Mononuclear cell (primary cell): ENCODE measurements around the gene BRAP. TPM values are rescaled to one million over a fixed set of nuclear protein-coding genes. Genes with fewer than 3 reads are reported as not detected.
"Not testable (repeated sequence)": the region's sequence is repeated elsewhere in the genome, so short reads cannot be mapped to it uniquely, and the experiment has no call there.

ENCODE experiments used
- H3K27me3 ChIP-seq: 2 replicates; pipeline ENCODE4 v1.6.0; 2011; ENCODE audit warnings: low read length, control low read depth; ENCODE audit not compliant: insufficient read depth
- H3K4me1 ChIP-seq: 2 replicates; pipeline ENCODE4 v1.5.1; 2011; ENCODE audit warnings: mild to moderate bottlenecking, low read length, control low read depth; ENCODE audit not compliant: insufficient read depth
- H3K4me3 ChIP-seq: 2 replicates; pipeline ENCODE4 v1.5.1; 2011; ENCODE audit warnings: mild to moderate bottlenecking, low read length, moderate library complexity
- H3K9me3 ChIP-seq: 2 replicates; pipeline ENCODE4 v1.5.1; 2011; ENCODE audit warnings: low read depth, mild to moderate bottlenecking, control low read depth, low read length
- total RNA-seq: library from RNA; depleted of rRNA; stranded (reverse); fragments of >200 nt; gene quantifications from one replicate; pipeline ENCODE4 v1.2.3, GENCODE V29; 2012

Gene BRAP
- 35.6 TPM for total RNA-seq

- peak within 1 kb of the TSS; percentile 92 for H3K4me3 ChIP-seq
- no peaks in the 10 kb centered on the region for H3K9me3 ChIP-seq
- no peaks in the 10 kb centered on the region for H3K27me3 ChIP-seq
- H3K4me1 ChIP-seq: peaks cover 25% of the 10 kb centered on the region
These were observed at the start of gene BRAP, which contains the start of gene ACAD10 for GRCh38 chr12:111685811-111686573. Gene BRAP, minus strand, starts transcription at chr12:111685956. Its CDS starts 164 bp downstream, at chr12:111685792. Gene ACAD10, plus strand, starts transcription at chr12:111686053. Its CDS starts 6,657 bp downstream, at chr12:111692710.

- Histone ChIP-seq H3K27me3 (no peaks in the 10 kb centered on the region), H3K4me1 (no peaks in the 10 kb centered on the region)
These were observed 47.7 kb upstream of the BRAP start for GRCh38 chr12:111733340-111733915.

GRCh38 chr12:111732786-111733185 lies 47.0 kb upstream of the BRAP start:
- no peaks in the 10 kb centered on the region for H3K4me1 ChIP-seq
- no peaks in the 10 kb centered on the region for H3K9me3 ChIP-seq
- no peak overlapping the region for H3K4me3 ChIP-seq
- no peaks in the 10 kb centered on the region for H3K27me3 ChIP-seq

More at GRCh38 chr12:111733340-111733915, 47.7 kb upstream of the BRAP start:
- Histone ChIP-seq H3K9me3 (no peaks in the 10 kb centered on the region), H3K4me3 (no peak overlapping the region)

- H3K4me3 ChIP-seq: no peak overlapping the region
- H3K4me1 ChIP-seq: no peaks in the 10 kb centered on the region
- H3K27me3 ChIP-seq: no peaks in the 10 kb centered on the region
- H3K9me3 ChIP-seq: no peaks in the 10 kb centered on the region
These were observed 44.7 kb upstream of the BRAP start for GRCh38 chr12:111730420-111730819.

GRCh38 chr12:111728795-111729194 lies 43.0 kb upstream of the BRAP start:
- H3K4me3 ChIP-seq: no peak overlapping the region
- no peaks in the 10 kb centered on the region for H3K27me3 ChIP-seq
- H3K4me1 ChIP-seq: no peaks in the 10 kb centered on the region
- H3K9me3 ChIP-seq: no peaks in the 10 kb centered on the region

GRCh38 chr12:111723646-111724360 lies 38.0 kb upstream of the BRAP start:
- H3K9me3 ChIP-seq, H3K27me3 ChIP-seq, H3K4me3 ChIP-seq, H3K4me1 ChIP-seq: not testable (repeated sequence)

GRCh38 chr12:111720457-111720856 lies 34.7 kb upstream of the BRAP start:
- H3K4me3 ChIP-seq: no peak overlapping the region
- no peaks in the 10 kb centered on the region for H3K9me3 ChIP-seq
- H3K27me3 ChIP-seq: no peaks in the 10 kb centered on the region
- no peaks in the 10 kb centered on the region for H3K4me1 ChIP-seq

- H3K4me1 ChIP-seq, H3K9me3 ChIP-seq, H3K27me3 ChIP-seq, H3K4me3 ChIP-seq: not testable (repeated sequence)
These were observed 33.6 kb upstream of the BRAP start for GRCh38 chr12:111719316-111719715.

GRCh38 chr12:111715279-111715678 lies 29.5 kb upstream of the BRAP start:
- Histone ChIP-seq H3K4me1 (no peaks in the 10 kb centered on the region), H3K27me3 (no peaks in the 10 kb centered on the region), H3K4me3 (no peak overlapping the region), H3K9me3 (no peaks in the 10 kb centered on the region)

- no peaks in the 10 kb centered on the region for H3K27me3 ChIP-seq
- no peaks in the 10 kb centered on the region for H3K9me3 ChIP-seq
- no peak overlapping the region for H3K4me3 ChIP-seq
- H3K4me1 ChIP-seq: no peaks in the 10 kb centered on the region
These were observed 20.4 kb upstream of the BRAP start for GRCh38 chr12:111706145-111706544.

- Histone ChIP-seq H3K4me3 (no peak overlapping the region), H3K9me3 (no peaks in the 10 kb centered on the region), H3K27me3 (no peaks in the 10 kb centered on the region), H3K4me1 (no peaks in the 10 kb centered on the region)
These were observed 19.9 kb upstream of the BRAP start for GRCh38 chr12:111705672-111706071.

- no peaks in the 10 kb centered on the region for H3K27me3 ChIP-seq
- no peak overlapping the region for H3K4me3 ChIP-seq
- no peaks in the 10 kb centered on the region for H3K9me3 ChIP-seq
- no peaks in the 10 kb centered on the region for H3K4me1 ChIP-seq
These were observed 14.2 kb upstream of the BRAP start for GRCh38 chr12:111699962-111700361.

- Histone ChIP-seq H3K4me3 (no peak overlapping the region), H3K4me1 (no peaks in the 10 kb centered on the region), H3K9me3 (no peaks in the 10 kb centered on the region), H3K27me3 (no peaks in the 10 kb centered on the region)
These were observed 8.1 kb upstream of the BRAP start for GRCh38 chr12:111693818-111694217.

- no peak overlapping the region for H3K4me3 ChIP-seq
- H3K9me3 ChIP-seq: no peaks in the 10 kb centered on the region
- H3K27me3 ChIP-seq: no peaks in the 10 kb centered on the region
- no peaks in the 10 kb centered on the region for H3K4me1 ChIP-seq
These were observed 6.9 kb upstream of the BRAP start for GRCh38 chr12:111692575-111693210.

GRCh38 chr12:111691262-111691661 lies 5.5 kb upstream of the BRAP start:
- H3K4me1 ChIP-seq: peaks cover 6% of the 10 kb centered on the region
- no peaks in the 10 kb centered on the region for H3K27me3 ChIP-seq
- H3K9me3 ChIP-seq: no peaks in the 10 kb centered on the region
- H3K4me3 ChIP-seq: no peak overlapping the region
